HL-60/S4 treated with retinoic acid at 250 ng/mL for 4 days and 3 days (cell line): Measurements from ENCODE around the gene GDF10.

ENCODE experiments used
- in situ Hi-C: fragments of 300-500 bp; cut with MboI; formaldehyde crosslinking; loops from 2 replicates; pipeline ENCODE4 v1.7.0; 2022; ENCODE audit warnings: low sequenced_read_pairs

GDF10 gene

GRCh38 chr10:47311193-47311931 lies 11.4 kb downstream of the GDF10 start:
- in situ Hi-C loops: no loop called here

- in situ Hi-C loops: no loop called here
Measured at GRCh38 chr10:47311932-47312662, 12.1 kb downstream of the GDF10 start.

DNA sequence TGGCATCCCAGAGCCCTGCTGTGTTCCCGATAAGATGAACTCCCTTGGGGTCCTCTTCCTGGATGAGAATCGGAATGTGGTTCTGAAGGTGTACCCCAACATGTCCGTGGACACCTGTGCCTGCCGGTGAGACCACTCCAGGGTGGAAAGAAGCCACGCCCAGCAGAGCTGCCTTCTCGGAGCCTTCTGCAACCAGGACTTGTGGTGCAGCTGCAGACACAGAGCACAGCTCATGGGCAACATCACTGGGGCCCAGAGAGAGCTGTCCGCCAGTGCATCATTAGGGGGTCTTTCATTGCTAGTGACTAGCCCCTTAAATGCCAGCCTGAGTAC lies 12.6 kb downstream of the GDF10 start:
- in situ Hi-C loops: no loop called here

DNA sequence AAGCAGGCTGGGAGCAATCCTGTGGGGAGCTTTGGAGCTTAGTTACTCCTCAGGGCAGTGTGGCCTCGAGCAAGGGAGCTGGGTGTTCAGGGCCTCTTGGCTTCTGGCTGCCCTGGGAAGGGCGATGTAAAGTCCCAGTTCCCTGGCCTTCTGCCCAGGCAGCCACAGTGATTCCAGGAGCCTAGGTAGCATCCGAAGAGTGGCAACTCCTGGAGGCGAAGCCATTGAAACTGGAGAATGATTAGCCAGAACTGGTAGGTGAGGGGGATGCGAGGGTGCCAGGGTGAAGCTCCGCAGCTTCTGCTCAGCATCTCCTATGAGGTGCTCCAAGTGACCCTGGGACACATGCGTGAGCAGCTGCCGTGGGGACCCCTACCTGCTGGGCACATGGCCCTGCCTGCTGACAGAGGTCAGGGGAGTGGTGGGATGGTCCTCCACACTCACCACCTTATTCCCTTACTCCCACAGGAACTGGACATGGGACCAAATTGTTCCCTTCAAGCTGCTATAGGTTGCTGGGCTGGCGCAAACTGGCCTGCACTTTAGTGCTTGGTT lies 14.5 kb downstream of the GDF10 start:
- in situ Hi-C loops: no loop called here

DNA sequence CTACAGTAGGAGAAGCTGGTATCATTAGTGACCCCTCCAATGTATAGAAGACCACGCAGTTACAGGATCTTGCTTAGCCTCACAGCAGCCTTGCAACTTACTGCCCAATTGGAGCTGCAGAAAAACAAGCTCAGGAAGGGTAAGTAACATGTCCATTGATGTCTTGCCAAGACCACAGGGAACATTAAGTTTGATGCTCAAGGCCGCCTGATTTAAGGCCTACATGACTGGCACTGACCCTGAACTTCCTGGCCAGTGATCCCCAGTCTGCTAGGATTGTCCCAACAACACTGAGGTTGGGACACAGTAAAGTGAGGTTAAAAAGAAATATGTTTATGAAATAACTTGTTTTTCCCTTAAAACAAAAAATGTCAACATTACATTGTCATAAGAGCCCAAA lies 15.4 kb downstream of the GDF10 start:
- in situ Hi-C loops: no loop called here

DNA sequence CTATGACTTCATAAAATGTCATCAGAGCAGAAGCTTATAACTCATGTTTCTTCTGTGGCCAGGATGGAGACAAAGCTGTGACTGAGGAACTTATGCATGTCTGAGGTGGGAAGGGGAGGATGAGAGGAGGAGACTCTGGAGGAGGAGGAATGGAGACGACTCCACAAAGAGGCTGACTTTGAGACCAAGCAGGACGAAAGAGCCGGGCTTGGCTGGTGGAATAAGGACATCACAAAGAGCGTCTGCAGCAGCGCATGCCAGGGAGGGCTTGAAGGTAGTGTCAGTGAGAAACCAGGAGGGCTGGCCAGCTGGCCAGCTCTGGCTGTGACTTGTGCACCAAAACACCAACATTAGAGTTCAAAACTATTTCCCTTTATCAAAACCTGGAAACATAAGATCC lies 16.1 kb downstream of the GDF10 start:
- in situ Hi-C loops: no loop called here

GRCh38 chr10:47317251-47317650 lies 17.3 kb downstream of the GDF10 start:
- in situ Hi-C loops: no loop called here

DNA sequence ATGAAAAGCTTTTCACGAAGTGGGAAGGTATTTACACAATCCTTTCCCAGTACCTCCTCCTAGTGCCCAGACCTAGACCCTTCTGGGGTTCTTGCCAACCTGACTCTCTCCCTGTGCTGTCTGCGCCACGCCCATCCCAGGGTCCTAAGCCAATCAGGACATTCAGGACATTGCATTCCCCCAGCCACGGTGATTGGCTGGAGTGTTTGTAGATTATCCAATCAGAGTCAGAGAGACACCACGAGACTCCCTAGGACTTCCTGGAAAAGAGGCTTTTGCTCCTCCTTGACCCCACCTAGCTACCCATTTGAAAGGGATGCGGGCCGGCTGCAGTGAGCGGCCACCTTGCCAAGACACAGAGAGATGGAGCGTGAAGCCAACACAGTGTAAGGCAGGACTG lies 18.7 kb downstream of the GDF10 start:
- in situ Hi-C loops: no loop called here

GRCh38 chr10:47319784-47320183 lies 19.8 kb downstream of the GDF10 start:
- in situ Hi-C loops: no loop called here

- in situ Hi-C loops: no loop called here
Measured at GRCh38 chr10:47320812-47321211, 20.8 kb downstream of the GDF10 start.

GRCh38 chr10:47321521-47322195 lies 21.7 kb downstream of the GDF10 start:
- in situ Hi-C loops: no loop called here

- in situ Hi-C loops: no loop called here
Measured at GRCh38 chr10:47322300-47323061, 22.5 kb downstream of the GDF10 start, which contains the start of gene GDF2. Gene GDF2, plus strand, starts transcription at chr10:47322454. Its CDS starts 215 bp downstream, at chr10:47322669.

GRCh38 chr10:47323087-47323486 lies 23.1 kb downstream of the GDF10 start:
- in situ Hi-C loops: no loop called here

DNA sequence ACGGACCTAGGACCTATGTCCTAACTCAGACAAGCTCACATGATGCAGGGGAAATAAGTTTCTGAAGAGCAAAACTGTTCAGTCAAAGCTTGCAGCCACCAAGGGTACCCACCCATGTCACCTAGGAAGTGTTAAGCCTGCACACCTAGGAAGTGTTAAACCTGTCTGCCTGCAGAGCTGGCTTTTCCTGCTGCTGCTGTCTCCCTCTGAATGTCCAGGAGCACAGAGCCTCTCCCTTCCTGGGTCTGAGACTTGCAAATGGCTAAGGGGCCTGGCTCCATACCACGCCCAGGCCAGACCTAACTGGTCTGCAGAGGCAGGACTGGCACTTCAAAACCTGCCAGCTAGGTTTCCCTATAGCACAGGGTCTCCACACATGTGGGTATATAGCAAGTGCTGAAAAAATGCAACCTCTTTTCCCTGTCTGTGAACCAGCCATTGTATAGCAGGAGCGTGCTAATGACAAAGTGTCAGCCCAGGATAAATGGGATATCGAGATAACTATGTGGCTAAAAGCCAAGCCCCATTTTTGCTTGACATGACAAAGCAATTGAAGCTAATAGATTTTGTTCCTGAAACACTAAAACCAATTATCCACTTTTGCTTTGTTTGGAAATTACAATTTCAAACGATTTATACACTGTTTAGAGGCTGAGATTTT lies 23.8 kb downstream of the GDF10 start:
- in situ Hi-C loops: no loop called here

- in situ Hi-C loops: no loop called here
Measured at GRCh38 chr10:47325303-47326291, 25.6 kb downstream of the GDF10 start.

GRCh38 chr10:47326306-47326926 lies 26.4 kb downstream of the GDF10 start:
- in situ Hi-C loops: no loop called here

DNA sequence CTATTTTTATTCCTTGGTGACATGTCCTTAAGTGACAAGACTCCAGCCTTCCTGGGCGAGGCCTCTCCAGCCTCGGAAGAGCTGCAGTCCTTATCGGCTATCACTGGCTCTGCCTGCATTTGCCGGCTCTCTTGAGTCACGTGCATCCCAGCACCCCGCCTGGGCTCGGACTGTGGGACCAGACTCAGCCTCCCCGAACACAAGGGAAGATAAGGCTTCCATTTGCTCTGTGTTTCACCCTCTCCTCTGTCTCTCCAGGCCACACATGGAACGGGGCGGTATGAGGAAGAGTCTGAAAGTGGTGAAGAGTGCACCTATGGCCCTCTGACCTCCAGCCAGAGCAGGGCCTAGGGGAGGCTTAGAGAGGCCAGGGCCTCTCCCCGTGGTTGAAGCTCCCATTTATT lies 26.9 kb downstream of the GDF10 start:
- in situ Hi-C loops: no loop called here

- in situ Hi-C loops: no loop called here
Measured at GRCh38 chr10:47329855-47330254, 29.9 kb downstream of the GDF10 start.

DNA sequence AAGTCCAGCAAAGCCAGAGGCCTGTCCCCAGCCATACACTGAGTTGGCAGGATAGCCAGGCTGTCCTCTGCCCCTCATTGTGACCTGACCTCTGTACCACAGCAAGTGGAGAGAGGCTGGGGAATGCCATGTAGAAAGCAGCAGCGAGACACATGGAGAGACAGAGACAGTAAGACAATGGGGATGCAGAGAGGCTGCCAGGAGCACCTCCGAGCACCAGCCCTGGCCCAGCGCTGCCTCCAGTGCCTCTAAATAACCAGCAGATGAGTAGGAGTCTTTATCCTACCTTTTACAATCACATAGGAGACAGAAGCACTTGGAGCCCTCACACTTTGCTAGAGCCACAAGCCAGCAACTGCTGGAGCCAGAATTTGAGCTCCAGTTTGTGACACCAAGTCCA lies 30.4 kb downstream of the GDF10 start:
- in situ Hi-C loops: no loop called here
